Measurements from ENCODE around the gene LSS. TPM values are rescaled to one million over a fixed set of nuclear protein-coding genes. Genes with fewer than 3 reads are reported as not detected.

Gene LSS
- total RNA-seq, 1 donor from 2014 or later = 14.1 TPM

DNA sequence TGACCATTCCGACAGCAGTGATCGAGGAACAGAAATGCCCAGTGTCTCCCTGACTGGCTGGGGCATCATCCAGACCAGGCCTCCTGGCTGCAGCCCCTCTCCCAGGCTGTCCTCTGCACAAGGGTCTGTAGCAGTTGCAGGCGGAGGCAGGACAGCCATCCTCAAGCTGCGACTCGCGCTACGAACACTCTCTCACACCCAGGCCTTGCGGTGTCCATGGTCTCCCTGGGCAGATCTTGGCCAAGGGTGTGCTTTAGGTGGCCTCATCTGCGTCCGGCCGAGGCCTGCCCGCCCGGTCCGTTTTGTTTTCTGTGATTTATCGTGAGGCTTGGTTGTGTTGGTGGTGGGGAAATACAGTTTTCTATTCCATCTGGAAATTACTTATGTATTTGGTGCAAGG is 88.9 kb downstream of the LSS start:
- Histone ChIP-seq H3K4me1 (ENCODE audit: control insufficient read depth in 3 of 3, insufficient read depth in 3 of 3, low read length in 3 of 3) (peaks cover 0 to 5% (median 3%) of the 10 kb centered on the region in 3 donors), H3K27me3 (ENCODE audit: control insufficient read depth in 3 of 3, insufficient read depth in 3 of 3, low read length in 3 of 3) (peaks cover 4 to 12% (median 6%) of the 10 kb centered on the region in 3 donors), H3K36me3 (ENCODE audit: control insufficient read depth in 3 of 3, insufficient read depth in 3 of 3, low read length in 3 of 3) (no peaks in the 10 kb centered on the region), H3K9ac (ENCODE audit: low read depth in 1 of 3, low read length in 3 of 3) (no peak overlapping the region), H3K9me3 (ENCODE audit: control insufficient read depth in 3 of 3, low read length in 3 of 3) (no peaks in the 10 kb centered on the region), H3K4me3 (ENCODE audit: low read length in 3 of 3) (no peak overlapping the region), H3K27ac (ENCODE audit: low read depth, low read length) (no peak overlapping the region)

DNA sequence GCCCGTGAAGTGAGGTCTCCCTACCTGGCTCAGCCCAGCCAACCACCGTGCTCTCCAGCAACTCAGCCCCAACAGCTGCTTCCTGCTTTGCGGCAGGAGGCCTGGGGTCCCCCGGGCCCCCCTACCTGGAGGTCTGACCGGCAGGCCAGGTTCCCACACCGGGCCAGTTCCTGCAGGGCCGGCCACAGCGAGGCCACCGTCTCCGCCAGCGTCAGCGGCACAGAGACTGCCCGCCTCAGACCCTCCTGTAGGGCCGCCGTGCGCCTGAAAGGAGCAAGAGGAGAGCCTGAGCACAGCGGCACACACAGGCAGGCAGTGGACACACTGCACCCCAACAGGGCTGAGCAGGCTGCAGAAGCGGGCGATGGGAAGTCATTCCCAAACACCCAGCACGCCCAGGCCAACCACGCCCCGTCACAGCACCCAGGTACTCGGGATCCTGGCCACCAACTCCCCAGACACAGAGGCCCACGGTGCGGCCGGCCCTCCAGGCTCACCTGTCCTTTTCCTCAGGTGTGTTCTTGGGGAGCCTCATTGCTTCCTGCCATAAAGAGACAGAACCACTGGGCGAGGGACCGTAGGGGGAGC is 90.1 kb downstream of the LSS start:
- Histone ChIP-seq H3K27ac (ENCODE audit: low read depth, low read length) (no peak overlapping the region), H3K27me3 (ENCODE audit: control insufficient read depth in 3 of 3, insufficient read depth in 3 of 3, low read length in 3 of 3) (peaks cover 4 to 12% (median 6%) of the 10 kb centered on the region in 3 donors), H3K4me1 (ENCODE audit: control insufficient read depth in 3 of 3, insufficient read depth in 3 of 3, low read length in 3 of 3) (peaks cover 0 to under 1% (median 0%) of the 10 kb centered on the region in 3 donors), H3K36me3 (ENCODE audit: control insufficient read depth in 3 of 3, insufficient read depth in 3 of 3, low read length in 3 of 3) (no peaks in the 10 kb centered on the region), H3K4me3 (ENCODE audit: low read length in 3 of 3) (no peak overlapping the region), H3K9me3 (ENCODE audit: control insufficient read depth in 3 of 3, low read length in 3 of 3) (peaks cover 0 to 2% (median 0%) of the 10 kb centered on the region in 3 donors), H3K9ac (ENCODE audit: low read depth in 1 of 3, low read length in 3 of 3) (no peak overlapping the region)

Other genes with a start within 250 kb of the LSS start
- 270 TPM for gene COL6A1, start 247.0 kb downstream of the LSS start, total RNA-seq
- 459 TPM for gene COL6A2, start 130.7 kb downstream of the LSS start, total RNA-seq
- 0.52 TPM for gene FTCD, start 73.2 kb downstream of the LSS start, total RNA-seq
- 1.6 TPM for gene SPATC1L, start 44.3 kb downstream of the LSS start, total RNA-seq
- gene MCM3AP, start 56.8 kb upstream of the LSS start, total RNA-seq = 237 TPM
- gene YBEY, start 57.6 kb upstream of the LSS start, total RNA-seq = 32.9 TPM
- gene C21orf58, start 95.1 kb upstream of the LSS start, total RNA-seq = 3.1 TPM
- 42.8 TPM for gene PCNT, start 95.4 kb upstream of the LSS start, total RNA-seq
- gene DIP2A, start 230.1 kb upstream of the LSS start, total RNA-seq = 23.5 TPM